GM23248 (cell line): Measurements from ENCODE around the gene MACROD2. TPM values are rescaled to one million over a fixed set of nuclear protein-coding genes. Genes with fewer than 3 reads are reported as not detected.

ENCODE experiments used
- DNase-seq: peaks from one replicate; pipeline ENCODE4 v3.0.0-alpha.2; 2015
- H2AFZ ChIP-seq: fragments of 200-600 bp; sonication (generic); 2 replicates; pipeline ENCODE4 v1.6.1; 2016; ENCODE audit warnings: antibody characterized with exemption
- H3F3A ChIP-seq: fragments of 200-600 bp; sonication (generic); 2 replicates; pipeline ENCODE4 v1.6.1; 2016; ENCODE audit warnings: mild to moderate bottlenecking, antibody characterized with exemption, mixed run types; ENCODE audit not compliant: insufficient read depth
- H3K27ac ChIP-seq: fragments of 200-600 bp; sonication (generic); 2 replicates; pipeline ENCODE4 v1.5.1; 2016; ENCODE audit warnings: mild to moderate bottlenecking
- H3K27me3 ChIP-seq: fragments of 200-600 bp; sonication (generic); replicated peaks from 2 replicates; pipeline ENCODE4 v1.6.1; 2016; ENCODE audit warnings: mild to moderate bottlenecking; ENCODE audit not compliant: insufficient read depth
- H3K36me3 ChIP-seq: fragments of 200-600 bp; sonication (generic); 2 replicates; pipeline ENCODE4 v1.6.1; 2016; ENCODE audit warnings: low read depth, mild to moderate bottlenecking
- H3K4me1 ChIP-seq: fragments of 200-600 bp; sonication (generic); 2 replicates; pipeline ENCODE4 v1.6.1; 2016; ENCODE audit warnings: mild to moderate bottlenecking; ENCODE audit not compliant: insufficient read depth
- H3K4me2 ChIP-seq: fragments of 200-600 bp; sonication (generic); one replicate; pipeline ENCODE4 v1.6.1; 2016; ENCODE audit warnings: mild to moderate bottlenecking; ENCODE audit not compliant: unreplicated experiment
- H3K4me3 ChIP-seq: fragments of 200-600 bp; sonication (generic); 2 replicates; pipeline ENCODE4 v1.5.1; 2016; ENCODE audit warnings: mild to moderate bottlenecking
- H3K79me2 ChIP-seq: fragments of 200-600 bp; sonication (generic); 2 replicates; pipeline ENCODE4 v1.6.1; 2016; ENCODE audit warnings: mild to moderate bottlenecking; ENCODE audit not compliant: insufficient read depth
- H3K9ac ChIP-seq: fragments of 200-600 bp; sonication (generic); 2 replicates; pipeline ENCODE4 v1.6.1; 2016; ENCODE audit warnings: mild to moderate bottlenecking
- H3K9me2 ChIP-seq: fragments of 200-600 bp; sonication (generic); 2 replicates; pipeline ENCODE4 v1.6.1; 2016; ENCODE audit warnings: mixed run types, mild to moderate bottlenecking, moderate library complexity; ENCODE audit not compliant: insufficient read depth
- H3K9me3 ChIP-seq: fragments of 200-600 bp; sonication (generic); one replicate; pipeline ENCODE4 v1.6.1; 2017; ENCODE audit warnings: low read depth
- H4K20me1 ChIP-seq: fragments of 200-600 bp; sonication (generic); 2 replicates; pipeline ENCODE4 v1.6.0; 2016; ENCODE audit not compliant: insufficient read depth
- EZH2 ChIP-seq: fragments of 200-600 bp; sonication (generic); IDR thresholded peaks from 2 replicates; pipeline ENCODE4 v1.6.1; 2018; ENCODE audit warnings: antibody characterized with exemption, mild to moderate bottlenecking; ENCODE audit not compliant: insufficient read depth, poor library complexity, severe bottlenecking
- EZH2phosphoT487 ChIP-seq: fragments of 200-600 bp; sonication (generic); IDR thresholded peaks from 2 replicates; pipeline ENCODE4 v1.6.1; 2018; ENCODE audit warnings: antibody characterized with exemption, moderate library complexity, mild to moderate bottlenecking, low read depth; ENCODE audit not compliant: insufficient read depth
- WGBS, 2 experiments: methylation state at CpG; one replicate each; pipeline ENCODE4 v1.1.6; 2015 to 2017; ENCODE audit warnings: low lambda C conversion rate in 2 of 2, low coverage in 1 of 2; ENCODE audit errors: missing lambda C conversion rate in 2 of 2; 5-methylcytosine and 5-hydroxymethylcytosine counted together
- in situ Hi-C: fragments of 300-500 bp; cut with MboI; formaldehyde crosslinking; loops from 2 replicates; pipeline ENCODE4 v1.15.0; 2020
- polyA plus RNA-seq: library from polyadenylated mRNA; unstranded; fragments of >200 nt; fragmentation: Nextera tagmentation; extraction: Ambion mirVana; gene quantifications from 2 replicates; pipeline ENCODE4 v1.2.1, GENCODE V29; 2016
- total RNA-seq: library from RNA; depleted of rRNA; stranded (reverse); fragments of >200 nt; shearing (Covaris generic); gene quantifications from 2 replicates; pipeline ENCODE4 v1.2.3, GENCODE V29; 2014

MACROD2 gene
- total and polyA plus RNA-seq, 2 experiments from 2014 or later = 1.1 to 3.1 TPM

DNA sequence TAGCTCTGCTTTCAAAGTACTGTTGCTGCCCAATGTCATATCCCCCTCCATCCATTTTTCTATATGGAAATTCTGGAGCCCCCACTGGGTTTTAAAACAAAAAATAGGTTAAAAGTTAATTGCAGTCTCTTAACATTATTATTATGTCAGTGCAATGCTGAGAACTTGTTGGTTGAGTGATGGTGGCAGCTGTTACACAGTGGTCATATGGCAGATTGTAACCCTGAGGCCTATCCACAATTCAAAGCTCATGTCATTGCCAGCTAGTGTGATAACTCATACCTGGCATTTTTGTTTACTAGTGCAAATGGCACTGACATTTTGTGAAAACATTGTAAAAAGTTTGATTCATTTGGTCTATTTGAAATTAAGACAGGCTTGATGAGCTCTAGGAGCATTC is 647.8 kb downstream of the MACROD2 start:
- H3K27ac ChIP-seq = no peak overlapping the region
- no peak overlapping the region for H3K4me3 ChIP-seq
- H4K20me1 ChIP-seq = no peaks in the 10 kb centered on the region
- no peaks in the 10 kb centered on the region for H3K9me2 ChIP-seq
- in situ Hi-C loops = no loop called here
- H3K4me2 ChIP-seq = no peak overlapping the region
- no peaks in the 10 kb centered on the region for H3F3A ChIP-seq
- no peaks in the 10 kb centered on the region for H3K9me3 ChIP-seq
- H3K79me2 ChIP-seq = no peaks in the 10 kb centered on the region
- DNase-seq = no peak
- no peaks in the 10 kb centered on the region for H3K4me1 ChIP-seq
- no peaks in the 10 kb centered on the region for H3K36me3 ChIP-seq
- H3K27me3 ChIP-seq = no peaks in the 10 kb centered on the region
- TF ChIP-seq EZH2phosphoT487 = no peak
- no peak for TF ChIP-seq EZH2
- no peak overlapping the region for H3K9ac ChIP-seq
- H2AFZ ChIP-seq = no peak overlapping the region

DNA sequence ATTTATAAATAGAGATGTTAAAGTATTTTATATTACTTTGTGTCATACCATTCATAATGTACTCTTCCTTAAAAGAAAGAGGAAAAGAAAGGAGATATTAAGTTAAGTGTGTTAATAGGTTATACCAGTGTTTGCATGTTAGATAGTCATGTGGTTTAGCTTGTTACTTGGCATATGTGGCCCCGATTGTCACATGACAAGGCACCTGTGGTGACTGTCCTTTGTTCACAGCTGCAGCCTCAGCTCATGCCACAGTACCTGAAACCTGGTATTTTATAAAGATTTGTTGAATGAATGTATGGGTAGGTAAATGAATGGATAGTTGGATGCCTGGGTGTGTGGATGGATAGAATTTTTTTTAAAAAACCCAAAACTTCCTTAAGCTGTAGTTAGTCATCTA is 648.2 kb downstream of the MACROD2 start:
- no peak overlapping the region for H3K27ac ChIP-seq
- no peak for DNase-seq
- no peaks in the 10 kb centered on the region for H3K9me2 ChIP-seq
- in situ Hi-C loops = no loop called here
- H3K9me3 ChIP-seq = no peaks in the 10 kb centered on the region
- H3K4me3 ChIP-seq = no peak overlapping the region
- H3K9ac ChIP-seq = no peak overlapping the region
- no peaks in the 10 kb centered on the region for H3K79me2 ChIP-seq
- WGBS, 2 experiments = 56 to 71% methylated on average over 1 of the region's 1 CpG
- H2AFZ ChIP-seq = no peak overlapping the region
- H3K4me1 ChIP-seq = no peaks in the 10 kb centered on the region
- H3K4me2 ChIP-seq = no peak overlapping the region
- no peak for TF ChIP-seq EZH2phosphoT487
- no peak for TF ChIP-seq EZH2
- no peaks in the 10 kb centered on the region for H3K36me3 ChIP-seq
- H4K20me1 ChIP-seq = no peaks in the 10 kb centered on the region
- no peaks in the 10 kb centered on the region for H3K27me3 ChIP-seq
- no peaks in the 10 kb centered on the region for H3F3A ChIP-seq

DNA sequence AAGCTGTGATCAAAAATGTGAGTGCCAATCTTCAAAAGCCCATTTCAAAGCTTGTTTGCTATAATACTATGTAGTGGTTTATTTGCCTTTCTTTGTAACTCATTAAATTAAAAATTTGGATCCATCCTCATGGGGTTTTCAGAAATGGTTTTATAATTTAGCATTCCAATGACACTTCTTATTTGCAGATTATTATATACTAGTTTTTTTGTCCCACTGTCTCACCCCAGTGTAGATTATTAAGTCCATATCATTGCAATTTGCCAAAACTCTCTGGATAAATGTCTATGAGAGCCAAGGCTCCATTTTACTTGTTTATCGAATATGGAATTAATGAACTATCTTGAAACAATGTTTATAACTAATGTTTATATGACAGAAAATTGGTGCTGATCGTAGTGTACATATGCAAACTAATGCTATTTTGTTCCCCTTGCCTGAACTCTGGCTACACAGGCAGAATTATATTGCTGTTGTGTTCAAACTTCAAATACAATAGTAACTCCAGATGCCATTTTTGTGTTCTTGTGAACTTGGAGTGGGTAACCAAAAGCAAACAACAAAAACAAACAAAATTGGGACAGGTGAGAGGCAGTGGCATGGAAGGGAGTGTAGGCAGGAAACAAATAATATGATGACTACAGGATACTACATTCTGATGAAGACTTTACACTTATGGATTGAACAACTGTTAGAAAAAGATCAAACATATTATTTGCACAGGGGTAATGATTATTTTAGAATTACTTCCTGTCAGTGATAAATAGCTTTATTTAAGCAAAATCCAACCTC is 649.2 kb downstream of the MACROD2 start:
- no peak for DNase-seq
- TF ChIP-seq EZH2 (no peak), EZH2phosphoT487 (no peak)
- in situ Hi-C loops = no loop called here
- H3K27ac ChIP-seq = no peak overlapping the region
- H2AFZ ChIP-seq = no peak overlapping the region
- H3K79me2 ChIP-seq = no peaks in the 10 kb centered on the region
- no peaks in the 10 kb centered on the region for H3K4me1 ChIP-seq
- no peak overlapping the region for H3K4me2 ChIP-seq
- no peak overlapping the region for H3K4me3 ChIP-seq
- no peaks in the 10 kb centered on the region for H3K27me3 ChIP-seq
- no peaks in the 10 kb centered on the region for H3F3A ChIP-seq
- WGBS, 2 experiments = 45 to 49% methylated on average over 2 of the region's 2 CpGs
- H3K9me2 ChIP-seq = no peaks in the 10 kb centered on the region
- H3K9me3 ChIP-seq = no peaks in the 10 kb centered on the region
- no peaks in the 10 kb centered on the region for H4K20me1 ChIP-seq
- H3K9ac ChIP-seq = no peak overlapping the region
- H3K36me3 ChIP-seq = no peaks in the 10 kb centered on the region

DNA sequence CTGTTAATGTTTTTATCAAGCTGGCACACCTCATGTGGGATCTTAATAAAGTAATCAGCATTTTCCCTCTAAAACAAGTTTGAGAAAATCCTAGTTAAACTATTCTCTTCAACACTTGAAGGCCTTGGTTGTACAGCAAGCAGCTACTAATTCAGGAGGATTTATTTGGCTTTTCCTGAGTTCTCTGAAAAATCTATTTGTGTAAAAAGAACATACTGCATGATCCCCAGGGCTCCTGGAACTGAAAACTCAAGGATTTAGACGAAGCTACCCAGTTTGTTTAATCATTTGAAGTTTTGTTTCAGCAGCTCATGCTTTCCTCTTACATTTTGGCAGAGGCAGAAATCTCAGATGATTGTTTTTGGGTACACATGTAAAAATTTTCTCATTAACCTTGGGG is 651.7 kb downstream of the MACROD2 start:
- no peak overlapping the region for H3K9ac ChIP-seq
- no peaks in the 10 kb centered on the region for H3F3A ChIP-seq
- H3K79me2 ChIP-seq = no peaks in the 10 kb centered on the region
- H3K4me1 ChIP-seq = no peaks in the 10 kb centered on the region
- H3K27me3 ChIP-seq = no peaks in the 10 kb centered on the region
- H2AFZ ChIP-seq = no peak overlapping the region
- no peaks in the 10 kb centered on the region for H3K9me3 ChIP-seq
- no peak overlapping the region for H3K27ac ChIP-seq
- H3K9me2 ChIP-seq = no peaks in the 10 kb centered on the region
- no peaks in the 10 kb centered on the region for H4K20me1 ChIP-seq
- no peak for TF ChIP-seq EZH2
- no peak for TF ChIP-seq EZH2phosphoT487
- DNase-seq = no peak
- no peak overlapping the region for H3K4me3 ChIP-seq
- WGBS, 2 experiments = 8 to 17% methylated on average over 1 of the region's 1 CpG
- no peak overlapping the region for H3K4me2 ChIP-seq
- H3K36me3 ChIP-seq = no peaks in the 10 kb centered on the region
- in situ Hi-C loops = no loop called here
